Right cardiac atrium (tissue), 5 donors: Measurements from ENCODE around the gene DPF1. TPM values are rescaled to one million over a fixed set of nuclear protein-coding genes. Genes with fewer than 3 reads are reported as not detected.

Source experiments
- ATAC-seq, 2 donors: fragments of 200-7000 bp; cut with Tn5 transposase; one replicate each; pipeline versions ENCODE4 v1.8.0 to v1.9.1; 2020; ENCODE audit warnings: moderate library complexity in 2 of 2, mild to moderate bottlenecking in 1 of 2
- DNase-seq, 3 donors: peaks; one replicate each; pipeline ENCODE4 v3.0.0-alpha.2; 2020
- H3K27ac ChIP-seq: one replicate; pipeline ENCODE4 v1.5.1; 2013; ENCODE audit warnings: mild to moderate bottlenecking, low read length, control low read depth, moderate library complexity
- H3K27me3 ChIP-seq: one replicate; pipeline ENCODE4 v1.6.1; 2013; ENCODE audit not compliant: control insufficient read depth, insufficient read depth
- H3K4me1 ChIP-seq: one replicate; pipeline ENCODE4 v1.6.1; 2013; ENCODE audit warnings: low read length; ENCODE audit not compliant: control insufficient read depth, insufficient read depth
- H3K4me3 ChIP-seq: one replicate; pipeline ENCODE4 v1.5.1; 2013; ENCODE audit warnings: low read length, control low read depth
- H3K9me3 ChIP-seq: one replicate; pipeline ENCODE4 v1.6.1; 2013; ENCODE audit warnings: low read length; ENCODE audit not compliant: control insufficient read depth
- WGBS: extraction: QIAGEN DNeasy Blood & Tissue Kit; methylation state at CpG from one replicate; pipeline ENCODE4 v1.1.7; 2013; 5-methylcytosine and 5-hydroxymethylcytosine counted together
- intact Hi-C, 4 donors: fragments of 100-400 bp; cut with DNase I; formaldehyde crosslinking; loops; one replicate each; pipeline versions ENCODE4 v1.11.0 to v1.14.0; 2022 to 2023
- polyA plus RNA-seq: library from polyadenylated mRNA; stranded (reverse); fragments of 200-250 nt; gene quantifications from one replicate; pipeline ENCODE4 v1.2.3, GENCODE V29; 2013
- total RNA-seq, 4 donors: library from RNA; stranded (reverse); fragmentation: NEBNext Ultra II Directional; extraction: Animal tissue kit (Norgen Biotek cat#: 25700); gene quantifications; one replicate each; pipeline ENCODE4 v1.2.1, GENCODE V29; 2021
- donor health status: healthy with polysubstance abuse.
- donor health status: DM: no; HTN: yes; CAD: no.
- donor health status: DM: no; HTN: no; CAD: no.
- donor health status: DM: no; HTN: yes; CAD: no; lungs with severe emphysema.
- donor health status: DM: yes; HTN: yes; CAD: no.

Gene DPF1
- total and polyA plus RNA-seq, 5 donors: 0.09 to 0.36 TPM; not detected in 3

DNA sequence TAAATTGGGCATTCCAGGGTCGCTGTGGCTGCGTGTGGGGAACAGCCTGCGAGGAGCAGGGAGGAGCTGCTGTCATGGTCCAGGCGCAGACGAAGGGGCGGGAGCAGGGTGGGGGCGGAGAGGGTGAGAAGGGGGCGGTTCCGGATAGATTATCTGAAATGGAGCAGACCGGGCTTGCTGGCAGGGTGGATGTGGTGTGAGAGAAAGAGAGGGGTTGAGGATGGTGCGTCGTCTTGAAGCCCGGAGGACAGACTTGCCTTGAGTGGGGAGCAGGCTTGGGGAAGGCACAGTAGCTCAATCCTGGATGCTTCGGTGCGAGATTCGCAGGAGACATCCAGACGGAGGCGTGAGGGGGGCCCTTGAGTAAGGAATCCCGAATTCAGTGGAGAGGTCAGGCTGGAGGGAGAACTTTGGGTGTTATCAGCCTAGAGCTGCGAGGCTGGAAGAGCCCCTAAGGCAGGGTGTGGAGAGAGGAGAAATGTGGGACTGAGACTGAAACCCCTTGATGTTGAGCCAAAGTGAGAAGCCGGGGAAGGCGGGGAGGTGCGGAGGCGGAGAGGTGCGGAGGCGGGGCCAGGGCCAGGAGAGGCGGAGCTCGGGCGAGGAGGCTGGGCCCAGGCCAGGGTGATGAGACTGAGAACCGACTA, 40.6 kb downstream of the DPF1 start:
- Histone ChIP-seq H3K4me3 (peak overlapping the region; percentile 24), H3K4me1 (no peaks in the 10 kb centered on the region), H3K27me3 (no peaks in the 10 kb centered on the region), H3K27ac (no peak overlapping the region), H3K9me3 (no peaks in the 10 kb centered on the region)
- intact Hi-C loops: no loop called here
- DNase-seq: peak; percentile 48 to 81 (median 81)
- 33% methylated on average over 30 of the region's 30 CpGs for WGBS
- peak; percentile 81 for ATAC-seq

DNA sequence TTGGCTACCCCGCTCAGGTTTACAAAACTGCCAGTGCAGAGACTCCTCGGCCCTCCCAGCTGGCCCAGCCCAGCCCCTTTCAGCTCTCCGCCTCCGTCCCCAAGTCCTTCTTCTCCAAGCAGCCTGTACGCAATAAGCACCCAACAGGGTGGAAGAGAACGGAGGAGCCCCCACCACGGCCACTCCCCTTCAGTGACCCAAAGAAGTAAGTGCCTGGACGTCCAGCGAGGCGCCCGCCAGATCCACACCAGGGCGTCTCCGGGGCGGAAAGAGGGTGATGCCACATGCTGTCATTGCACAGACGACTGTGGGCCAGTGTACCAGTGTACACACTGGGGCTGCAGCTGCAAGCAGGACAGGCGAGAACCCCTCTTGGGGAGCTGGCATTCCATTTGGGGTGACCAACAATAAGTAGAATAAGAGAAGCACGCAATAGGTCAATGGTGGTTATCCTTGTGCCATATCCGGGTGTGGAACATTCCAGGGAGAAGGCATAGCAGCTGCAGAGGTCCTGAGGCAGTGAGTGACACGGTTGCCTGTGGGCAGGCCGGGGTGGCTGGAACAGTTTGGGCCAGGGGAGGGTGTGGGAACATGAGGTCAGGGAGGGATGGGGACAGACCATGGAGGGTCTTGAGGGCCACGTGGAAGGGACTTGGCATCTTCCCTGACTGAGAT, 41.3 kb downstream of the DPF1 start:
- 85% methylated on average over 21 of the region's 21 CpGs for WGBS
- ATAC-seq: peak in 1 of 2 donors; percentile 41
- intact Hi-C loops: no loop called here

DNA sequence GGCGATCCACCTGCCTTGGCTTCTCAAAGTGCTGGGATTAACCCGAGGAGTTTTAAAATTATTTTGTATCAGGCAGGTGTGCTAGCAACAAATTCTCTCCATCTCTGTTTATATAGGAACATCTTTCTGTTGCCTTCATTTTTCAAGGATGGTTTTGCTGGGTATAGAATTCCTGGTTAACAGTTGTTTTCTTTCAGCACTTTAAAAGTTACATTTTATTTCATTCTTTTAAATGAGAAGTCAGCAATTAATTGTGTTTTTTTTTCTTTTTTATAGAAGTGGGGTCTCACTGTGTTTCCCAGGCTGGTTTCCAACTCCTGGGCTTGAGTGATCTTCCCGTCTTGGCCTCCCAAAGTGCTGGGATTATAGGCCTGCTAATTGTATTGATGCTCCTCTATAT, 44.0 kb downstream of the DPF1 start:
- H3K27ac ChIP-seq: no peak overlapping the region
- 99% methylated on average over 3 of the region's 3 CpGs for WGBS
- H3K9me3 ChIP-seq: no peaks in the 10 kb centered on the region
- DNase-seq (no peak), ATAC-seq (no peak)
- H3K27me3 ChIP-seq: no peaks in the 10 kb centered on the region
- intact Hi-C loops: no loop called here
- no peaks in the 10 kb centered on the region for H3K4me1 ChIP-seq
- H3K4me3 ChIP-seq: no peak overlapping the region

More for the DNA sequence above, 41.3 kb downstream of the DPF1 start:
- H3K27me3 ChIP-seq: no peaks in the 10 kb centered on the region
- DNase-seq: no peak
- H3K4me1 ChIP-seq: no peaks in the 10 kb centered on the region
- no peak overlapping the region for H3K4me3 ChIP-seq
- no peaks in the 10 kb centered on the region for H3K9me3 ChIP-seq
- H3K27ac ChIP-seq: no peak overlapping the region

GRCh38 chr19:38175422-38175821, 48.6 kb downstream of the DPF1 start:
- no peak for ATAC-seq
- Histone ChIP-seq H3K27me3 (no peaks in the 10 kb centered on the region), H3K4me3 (no peak overlapping the region), H3K4me1 (no peaks in the 10 kb centered on the region), H3K9me3 (no peaks in the 10 kb centered on the region), H3K27ac (no peak overlapping the region)
- no peak for DNase-seq
- intact Hi-C loops: no loop called here
- 88% methylated on average over 6 of the region's 6 CpGs for WGBS

- Histone ChIP-seq H3K4me3 (no peak overlapping the region), H3K27me3 (no peaks in the 10 kb centered on the region), H3K9me3 (no peaks in the 10 kb centered on the region), H3K4me1 (no peaks in the 10 kb centered on the region), H3K27ac (peak overlapping the region; percentile 66)
- peak; percentile 71 to 90 (median 88) for DNase-seq
- 63% methylated on average over 22 of the region's 22 CpGs for WGBS
- intact Hi-C loops: no loop called here
- peak; percentile 95 for ATAC-seq
Measured at GRCh38 chr19:38173291-38174041, 50.6 kb downstream of the DPF1 start.

GRCh38 chr19:38172001-38172400, 52.0 kb downstream of the DPF1 start:
- Histone ChIP-seq H3K27me3 (no peaks in the 10 kb centered on the region), H3K4me1 (no peaks in the 10 kb centered on the region), H3K4me3 (no peak overlapping the region), H3K27ac (no peak overlapping the region), H3K9me3 (no peaks in the 10 kb centered on the region)
- intact Hi-C loops: no loop called here
- peak in 1 of 2 donors; percentile 5 for ATAC-seq
- DNase-seq: no peak
- 80% methylated on average over 8 of the region's 8 CpGs for WGBS

GRCh38 chr19:38170334-38170733, 53.7 kb downstream of the DPF1 start:
- DNase-seq: no peak
- no peak overlapping the region for H3K4me3 ChIP-seq
- no peaks in the 10 kb centered on the region for H3K4me1 ChIP-seq
- no peaks in the 10 kb centered on the region for H3K27me3 ChIP-seq
- intact Hi-C loops: no loop called here
- no peak for ATAC-seq
- WGBS: 83% methylated on average over 12 of the region's 12 CpGs
- no peaks in the 10 kb centered on the region for H3K9me3 ChIP-seq
- H3K27ac ChIP-seq: no peak overlapping the region

DNA sequence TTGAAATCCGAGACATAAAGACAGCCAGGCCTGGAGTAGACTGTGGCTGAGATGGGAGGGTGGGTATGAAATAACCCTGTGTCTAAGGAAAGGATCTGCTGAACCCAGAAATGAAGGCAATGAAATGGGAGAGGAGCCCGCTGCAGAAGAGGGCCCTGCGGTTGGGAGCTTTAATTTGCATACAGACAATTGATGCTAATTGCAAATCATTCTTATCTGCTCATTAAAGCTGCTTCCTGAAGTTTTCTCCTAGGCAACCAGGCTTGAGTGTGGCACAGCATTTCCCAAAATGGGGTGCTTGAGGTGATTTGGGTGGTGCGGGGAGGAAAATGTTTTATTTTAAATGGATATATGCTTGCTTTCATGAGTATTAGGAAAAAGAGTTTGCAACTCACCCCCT, 55.4 kb downstream of the DPF1 start:
- H3K27ac ChIP-seq: no peak overlapping the region

DNA sequence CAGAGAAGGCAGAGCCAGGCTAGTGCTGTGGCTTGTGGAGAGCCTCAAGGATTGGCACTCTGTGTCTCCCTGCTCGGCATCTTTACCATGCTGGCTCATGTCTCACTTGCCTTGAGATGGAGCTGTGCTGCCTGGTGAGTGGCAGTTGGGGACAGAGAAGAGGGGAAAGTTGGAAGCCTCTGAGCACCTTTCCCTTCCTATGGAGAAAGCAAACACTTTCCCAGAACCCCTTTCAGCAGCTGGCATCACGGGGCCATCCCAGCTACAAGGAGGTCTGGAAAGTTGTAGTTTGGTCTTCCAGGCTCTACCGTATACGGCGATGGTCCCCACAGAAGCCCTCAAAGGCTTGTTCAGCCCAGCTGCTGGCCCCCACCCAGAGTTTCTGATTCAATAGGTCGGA, 58.7 kb downstream of the DPF1 start:
- H3K27me3 ChIP-seq: no peaks in the 10 kb centered on the region

More for the DNA sequence above, 55.4 kb downstream of the DPF1 start:
- intact Hi-C loops: no loop called here
- Histone ChIP-seq H3K9me3 (no peaks in the 10 kb centered on the region), H3K4me3 (no peak overlapping the region), H3K27me3 (no peaks in the 10 kb centered on the region), H3K4me1 (no peaks in the 10 kb centered on the region)
- DNase-seq (no peak), ATAC-seq (no peak)
- WGBS: 89% methylated on average over 4 of the region's 4 CpGs

GRCh38 chr19:38164526-38164925, 59.5 kb downstream of the DPF1 start:
- no peak overlapping the region for H3K27ac ChIP-seq
- no peak overlapping the region for H3K4me3 ChIP-seq
- no peaks in the 10 kb centered on the region for H3K4me1 ChIP-seq
- H3K9me3 ChIP-seq: peaks cover 6% of the 10 kb centered on the region
- no peak for DNase-seq
- intact Hi-C loops: no loop called here
- no peak for ATAC-seq
- WGBS: 94% methylated on average over 25 of the region's 25 CpGs
- no peaks in the 10 kb centered on the region for H3K27me3 ChIP-seq

More for the DNA sequence above, 58.7 kb downstream of the DPF1 start:
- DNase-seq (no peak), ATAC-seq (no peak)
- Histone ChIP-seq H3K9me3 (peaks cover 6% of the 10 kb centered on the region), H3K4me3 (no peak overlapping the region), H3K4me1 (no peaks in the 10 kb centered on the region), H3K27ac (no peak overlapping the region)
- 98% methylated on average over 6 of the region's 6 CpGs for WGBS
- intact Hi-C loops: no loop called here
